Measurements from ENCODE around the gene GMEB2. TPM values are rescaled to one million over a fixed set of nuclear protein-coding genes. Genes with fewer than 3 reads are reported as not detected.

GMEB2 gene
- total RNA-seq, 1 experiment from 2014 or later, result 14.3 TPM

- Mint-ChIP-seq H3K27me3 (ENCODE audit: low read depth) (no peaks in the 10 kb centered on the region), H3K27ac (no peak overlapping the region), H3K9me3 (no peaks in the 10 kb centered on the region), H3K36me3 (ENCODE audit: insufficient read depth in 1 of 3, low read depth in 3 of 3) (no peaks in the 10 kb centered on the region), H3K4me3 (no peak overlapping the region), H3K4me1 (peaks cover 3 to 5% of the 10 kb centered on the region in 2 experiments; a peak in 3 of 4 replicates)
- H3K27ac ChIP-seq (ENCODE audit: insufficient read length, low read depth, low read length), result no peak overlapping the region
- no peak overlapping the region for H3T11ph ChIP-seq (ENCODE audit: low read length)
- no peaks in the 10 kb centered on the region for H3K4me1 ChIP-seq (ENCODE audit: insufficient read depth, low read length)
- no peak overlapping the region for H4K5ac ChIP-seq (ENCODE audit: insufficient read length, low read depth, low read length)
- no peak overlapping the region for H2BK12ac ChIP-seq (ENCODE audit: insufficient read length, low read depth, low read length)
- no peak for DNase-seq
- H3K14ac ChIP-seq (ENCODE audit: insufficient read depth, low read length), result no peak overlapping the region
- no peak overlapping the region for H2BK5ac ChIP-seq (ENCODE audit: insufficient read length, low read length)
- H3K79me2 ChIP-seq (ENCODE audit: insufficient read depth, low read length), result no peaks in the 10 kb centered on the region
- H3K79me1 ChIP-seq (ENCODE audit: insufficient read depth, low read depth, low read length, poor library complexity, severe bottlenecking), result no peaks in the 10 kb centered on the region
- H3K18ac ChIP-seq (ENCODE audit: insufficient read length, low read depth, low read length), result no peak overlapping the region
- H2BK120ac ChIP-seq (ENCODE audit: low read depth, low read length, poor library complexity, severe bottlenecking), result no peak overlapping the region
- H3K4ac ChIP-seq (ENCODE audit: low read depth, low read length), result no peak overlapping the region
- H4K8ac ChIP-seq (replicated peaks; ENCODE audit: insufficient read length, low read depth, low read length), result no peak overlapping the region
- no peaks in the 10 kb centered on the region for H3K27me3 ChIP-seq (ENCODE audit: insufficient read depth, low read length)
- no peak overlapping the region for H4K91ac ChIP-seq (ENCODE audit: insufficient read length, low read depth, low read length)
- TF ChIP-seq, protein P1, sequence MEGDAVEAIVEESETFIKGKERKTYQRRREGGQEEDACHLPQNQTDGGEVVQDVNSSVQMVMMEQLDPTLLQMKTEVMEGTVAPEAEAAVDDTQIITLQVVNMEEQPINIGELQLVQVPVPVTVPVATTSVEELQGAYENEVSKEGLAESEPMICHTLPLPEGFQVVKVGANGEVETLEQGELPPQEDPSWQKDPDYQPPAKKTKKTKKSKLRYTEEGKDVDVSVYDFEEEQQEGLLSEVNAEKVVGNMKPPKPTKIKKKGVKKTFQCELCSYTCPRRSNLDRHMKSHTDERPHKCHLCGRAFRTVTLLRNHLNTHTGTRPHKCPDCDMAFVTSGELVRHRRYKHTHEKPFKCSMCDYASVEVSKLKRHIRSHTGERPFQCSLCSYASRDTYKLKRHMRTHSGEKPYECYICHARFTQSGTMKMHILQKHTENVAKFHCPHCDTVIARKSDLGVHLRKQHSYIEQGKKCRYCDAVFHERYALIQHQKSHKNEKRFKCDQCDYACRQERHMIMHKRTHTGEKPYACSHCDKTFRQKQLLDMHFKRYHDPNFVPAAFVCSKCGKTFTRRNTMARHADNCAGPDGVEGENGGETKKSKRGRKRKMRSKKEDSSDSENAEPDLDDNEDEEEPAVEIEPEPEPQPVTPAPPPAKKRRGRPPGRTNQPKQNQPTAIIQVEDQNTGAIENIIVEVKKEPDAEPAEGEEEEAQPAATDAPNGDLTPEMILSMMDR (conservative IDR thresholded peaks at IDR 0.05), result no peak
- H2AFZ ChIP-seq (ENCODE audit: low read length), result no peak overlapping the region
- no peaks in the 10 kb centered on the region for H4K20me1 ChIP-seq (ENCODE audit: control insufficient read depth, insufficient read depth, insufficient read length)
- peaks cover 4% of the 10 kb centered on the region for H3K23me2 ChIP-seq (ENCODE audit: insufficient read length, low read depth, low read length, poor library complexity, severe bottlenecking)
- no peak overlapping the region for H3K56ac ChIP-seq (ENCODE audit: insufficient read length, low read depth, low read length)
- H3K23ac ChIP-seq (ENCODE audit: insufficient read length, low read depth, low read length), result no peak overlapping the region
- no peak overlapping the region for H2BK20ac ChIP-seq (ENCODE audit: low read depth, low read length, poor library complexity, severe bottlenecking)
- no peak overlapping the region for H2AK5ac ChIP-seq (ENCODE audit: insufficient read length, low read length)
- no peak overlapping the region for H2BK15ac ChIP-seq (ENCODE audit: low read depth, low read length)
- no peak overlapping the region for H3K4me2 ChIP-seq (ENCODE audit: insufficient read depth, insufficient read length, low read length)
- no peak overlapping the region for H3K9ac ChIP-seq (ENCODE audit: extremely low read depth, insufficient read length, low read length)
- H3K9me3 ChIP-seq (ENCODE audit: control insufficient read depth, low read depth, low read length), result no peaks in the 10 kb centered on the region
- WGBS (ENCODE audit: extremely low coverage, insufficient read length, low lambda C conversion rate), result no CpG with 5 or more reads among the region's 28 CpGs
Observed at GRCh38 chr20:63570281-63571086, 56.4 kb downstream of the GMEB2 start.
